Measurements from ENCODE around the gene NT5DC2. TPM values are rescaled to one million over a fixed set of nuclear protein-coding genes. Genes with fewer than 3 reads are reported as not detected.

Gene NT5DC2
- total RNA-seq, 1 donor from 2014 or later, result 189 TPM

DNA sequence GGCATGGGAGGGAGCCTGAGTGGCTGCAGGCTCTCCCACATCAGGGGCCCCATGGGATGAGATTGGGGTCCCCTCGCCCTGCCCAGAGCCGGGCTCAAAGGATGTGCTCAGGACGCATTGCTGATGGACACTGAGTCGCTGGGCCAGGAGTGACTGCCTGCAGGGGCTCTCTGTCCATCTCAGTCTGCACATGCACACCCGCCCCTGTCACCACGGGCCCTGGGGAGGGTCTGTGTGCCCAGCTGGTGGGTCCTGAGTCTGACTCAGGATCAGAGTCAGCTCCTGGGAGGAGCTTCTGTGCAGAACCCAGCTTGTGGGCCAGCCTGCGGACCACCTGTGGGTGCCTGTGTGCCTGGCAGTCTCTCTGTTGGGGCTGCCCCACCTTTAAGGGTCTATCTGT is 20.4 kb downstream of the NT5DC2 start:
- peaks cover 3% of the 10 kb centered on the region for H3K27me3 ChIP-seq (ENCODE audit: insufficient read depth, low read length)
- no peaks in the 10 kb centered on the region for H4K20me1 ChIP-seq (ENCODE audit: insufficient read depth, low read length)
- Mint-ChIP-seq H3K9me3 (ENCODE audit: unreplicated experiment) (no peaks in the 10 kb centered on the region), H3K4me1 (ENCODE audit: low read depth, unreplicated experiment) (no peaks in the 10 kb centered on the region), H3K36me3 (ENCODE audit: low read depth, unreplicated experiment) (no peaks in the 10 kb centered on the region), H3K27me3 (ENCODE audit: low read depth, unreplicated experiment) (peaks cover 54% of the 10 kb centered on the region), H3K4me3 (ENCODE audit: unreplicated experiment) (no peak overlapping the region), H3K27ac (ENCODE audit: unreplicated experiment) (no peak overlapping the region)
- H3K4me2 ChIP-seq (ENCODE audit: low read length), result no peak overlapping the region
- no peak overlapping the region for H3K27ac ChIP-seq (ENCODE audit: low read depth, low read length)
- H2AFZ ChIP-seq (ENCODE audit: low read depth, low read length), result no peak overlapping the region
- no peak overlapping the region for H3K4me3 ChIP-seq (ENCODE audit: insufficient read depth, low read depth, low read length)
- H3K36me3 ChIP-seq (ENCODE audit: insufficient read depth, low read length), result no peaks in the 10 kb centered on the region
- H3K4me1 ChIP-seq (ENCODE audit: insufficient read depth, low read length), result no peaks in the 10 kb centered on the region
- no peaks in the 10 kb centered on the region for H3K9me3 ChIP-seq (ENCODE audit: insufficient read depth, low read depth, low read length)
- no peak for DNase-seq (ENCODE audit: low read depth)
- TF ChIP-seq CTCF (IDR thresholded peaks at IDR 0.05; ENCODE audit: insufficient read depth, low read depth, low read length) (no peak), EZH2 (IDR thresholded peaks at IDR 0.05; ENCODE audit: insufficient read depth, low read length) (no peak)
- FAIRE-seq, result no peak
- H3K79me2 ChIP-seq (ENCODE audit: insufficient read depth, low read length), result no peaks in the 10 kb centered on the region
- no peak overlapping the region for H3K9ac ChIP-seq (ENCODE audit: low read length)

DNA sequence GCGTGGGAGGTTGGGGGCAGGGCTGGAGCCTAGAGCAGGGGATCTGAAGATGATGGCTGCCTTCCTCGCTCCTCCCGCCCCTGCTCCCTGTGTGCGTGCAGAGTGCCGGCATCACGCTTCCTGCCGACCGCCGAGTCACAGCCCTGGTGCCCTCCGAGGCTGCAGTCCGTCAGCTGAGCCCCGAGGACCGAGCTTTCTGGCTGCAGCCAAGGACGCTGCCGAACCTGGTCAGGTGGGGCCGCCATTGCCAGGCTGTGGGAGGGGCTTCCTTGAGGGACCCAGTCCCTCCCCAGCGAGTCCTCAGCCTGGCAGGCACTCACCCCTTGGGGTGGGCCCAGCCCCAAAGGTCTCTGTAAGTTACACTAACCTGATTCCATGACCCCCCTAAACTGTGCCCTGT is 20.9 kb downstream of the NT5DC2 start:
- Mint-ChIP-seq H3K27ac (ENCODE audit: unreplicated experiment) (no peak overlapping the region), H3K4me1 (ENCODE audit: low read depth, unreplicated experiment) (no peaks in the 10 kb centered on the region), H3K36me3 (ENCODE audit: low read depth, unreplicated experiment) (no peaks in the 10 kb centered on the region), H3K27me3 (ENCODE audit: low read depth, unreplicated experiment) (peaks cover 51% of the 10 kb centered on the region), H3K9me3 (ENCODE audit: unreplicated experiment) (no peaks in the 10 kb centered on the region), H3K4me3 (ENCODE audit: unreplicated experiment) (no peak overlapping the region)
- FAIRE-seq, result no peak
- no peak overlapping the region for H3K4me2 ChIP-seq (ENCODE audit: low read length)
- peaks cover 3% of the 10 kb centered on the region for H3K27me3 ChIP-seq (ENCODE audit: insufficient read depth, low read length)
- H3K36me3 ChIP-seq (ENCODE audit: insufficient read depth, low read length), result no peaks in the 10 kb centered on the region
- no peak for DNase-seq (ENCODE audit: low read depth)
- no peaks in the 10 kb centered on the region for H3K4me1 ChIP-seq (ENCODE audit: insufficient read depth, low read length)
- H3K9ac ChIP-seq (ENCODE audit: low read length), result no peak overlapping the region
- no peaks in the 10 kb centered on the region for H3K79me2 ChIP-seq (ENCODE audit: insufficient read depth, low read length)
- no peak for TF ChIP-seq EZH2 (IDR thresholded peaks at IDR 0.05; ENCODE audit: insufficient read depth, low read length)
- TF ChIP-seq CTCF (IDR thresholded peaks at IDR 0.05; ENCODE audit: insufficient read depth, low read depth, low read length), result no peak
- no peak overlapping the region for H3K4me3 ChIP-seq (ENCODE audit: insufficient read depth, low read depth, low read length)
- no peak overlapping the region for H2AFZ ChIP-seq (ENCODE audit: low read depth, low read length)
- no peaks in the 10 kb centered on the region for H3K9me3 ChIP-seq (ENCODE audit: insufficient read depth, low read depth, low read length)
- H3K27ac ChIP-seq (ENCODE audit: low read depth, low read length), result no peak overlapping the region
- no peaks in the 10 kb centered on the region for H4K20me1 ChIP-seq (ENCODE audit: insufficient read depth, low read length)

DNA sequence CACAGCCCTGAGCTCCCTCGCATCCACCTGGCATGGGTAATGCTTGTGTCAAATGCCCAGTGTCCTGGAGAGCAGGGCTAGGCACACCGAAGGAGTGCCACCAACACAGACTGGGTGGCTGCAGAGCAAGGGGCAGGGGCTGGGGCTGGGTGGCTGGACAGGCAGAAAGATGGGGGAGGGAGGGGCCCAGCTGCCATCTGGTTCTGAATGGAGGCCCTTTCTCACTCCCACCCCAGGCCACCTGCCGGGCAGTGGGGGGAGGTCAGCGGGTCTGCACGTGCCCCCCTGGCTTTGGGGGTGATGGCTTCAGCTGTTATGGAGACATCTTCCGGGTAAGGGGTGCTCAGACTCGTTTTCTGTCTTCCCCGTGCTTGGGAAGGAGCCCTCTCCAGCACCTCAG is 21.6 kb downstream of the NT5DC2 start:
- Histone ChIP-seq H3K27me3 (ENCODE audit: insufficient read depth, low read length) (peaks cover 3% of the 10 kb centered on the region), H3K36me3 (ENCODE audit: insufficient read depth, low read length) (no peaks in the 10 kb centered on the region), H3K9me3 (ENCODE audit: insufficient read depth, low read depth, low read length) (no peaks in the 10 kb centered on the region), H2AFZ (ENCODE audit: low read depth, low read length) (no peak overlapping the region), H3K4me2 (ENCODE audit: low read length) (no peak overlapping the region), H3K27ac (ENCODE audit: low read depth, low read length) (no peak overlapping the region), H3K4me3 (ENCODE audit: insufficient read depth, low read depth, low read length) (no peak overlapping the region), H4K20me1 (ENCODE audit: insufficient read depth, low read length) (no peaks in the 10 kb centered on the region), H3K4me1 (ENCODE audit: insufficient read depth, low read length) (peaks cover 4% of the 10 kb centered on the region), H3K79me2 (ENCODE audit: insufficient read depth, low read length) (no peaks in the 10 kb centered on the region), H3K9ac (ENCODE audit: low read length) (no peak overlapping the region)
- DNase-seq (ENCODE audit: low read depth) (no peak), FAIRE-seq (no peak)
- Mint-ChIP-seq H3K4me1 (ENCODE audit: low read depth, unreplicated experiment) (peaks cover 3% of the 10 kb centered on the region), H3K36me3 (ENCODE audit: low read depth, unreplicated experiment) (no peaks in the 10 kb centered on the region), H3K9me3 (ENCODE audit: unreplicated experiment) (no peaks in the 10 kb centered on the region), H3K27me3 (ENCODE audit: low read depth, unreplicated experiment) (peaks cover 53% of the 10 kb centered on the region), H3K4me3 (ENCODE audit: unreplicated experiment) (no peak overlapping the region), H3K27ac (ENCODE audit: unreplicated experiment) (no peak overlapping the region)
- TF ChIP-seq CTCF (IDR thresholded peaks at IDR 0.05; ENCODE audit: insufficient read depth, low read depth, low read length), result no peak
- TF ChIP-seq EZH2 (IDR thresholded peaks at IDR 0.05; ENCODE audit: insufficient read depth, low read length), result no peak

Measured in astrocyte (in vitro differentiated cells and primary cell).